ENCODE data around the gene BRD9.

GRCh38 chr5:854217-854616 lies 38.4 kb downstream of the BRD9 start:
- TF ChIP-seq, protein P1, sequence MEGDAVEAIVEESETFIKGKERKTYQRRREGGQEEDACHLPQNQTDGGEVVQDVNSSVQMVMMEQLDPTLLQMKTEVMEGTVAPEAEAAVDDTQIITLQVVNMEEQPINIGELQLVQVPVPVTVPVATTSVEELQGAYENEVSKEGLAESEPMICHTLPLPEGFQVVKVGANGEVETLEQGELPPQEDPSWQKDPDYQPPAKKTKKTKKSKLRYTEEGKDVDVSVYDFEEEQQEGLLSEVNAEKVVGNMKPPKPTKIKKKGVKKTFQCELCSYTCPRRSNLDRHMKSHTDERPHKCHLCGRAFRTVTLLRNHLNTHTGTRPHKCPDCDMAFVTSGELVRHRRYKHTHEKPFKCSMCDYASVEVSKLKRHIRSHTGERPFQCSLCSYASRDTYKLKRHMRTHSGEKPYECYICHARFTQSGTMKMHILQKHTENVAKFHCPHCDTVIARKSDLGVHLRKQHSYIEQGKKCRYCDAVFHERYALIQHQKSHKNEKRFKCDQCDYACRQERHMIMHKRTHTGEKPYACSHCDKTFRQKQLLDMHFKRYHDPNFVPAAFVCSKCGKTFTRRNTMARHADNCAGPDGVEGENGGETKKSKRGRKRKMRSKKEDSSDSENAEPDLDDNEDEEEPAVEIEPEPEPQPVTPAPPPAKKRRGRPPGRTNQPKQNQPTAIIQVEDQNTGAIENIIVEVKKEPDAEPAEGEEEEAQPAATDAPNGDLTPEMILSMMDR (conservative IDR thresholded peaks at IDR 0.05; ENCODE audit: low read depth, low read length): no peak
- TF ChIP-seq RAD21 (IDR thresholded peaks at IDR 0.05; ENCODE audit: low read length) (no peak), BHLHE40 (IDR thresholded peaks at IDR 0.05; ENCODE audit: low read depth, low read length) (no peak), FOS (IDR thresholded peaks at IDR 0.05; ENCODE audit: low read depth, low read length) (no peak), MXI1 (IDR thresholded peaks at IDR 0.05; ENCODE audit: borderline replicate concordance, low read depth, low read length) (no peak), SMC3 (IDR thresholded peaks at IDR 0.05; ENCODE audit: low read depth, low read length) (no peak), POLR2A (IDR thresholded peaks at IDR 0.05; ENCODE audit: low read depth, low read length) (no peak), RCOR1 (IDR thresholded peaks at IDR 0.05; ENCODE audit: insufficient replicate concordance, low read length) (no peak), RFX5 (IDR thresholded peaks at IDR 0.05; ENCODE audit: low read depth, low read length) (no peak), USF2 (IDR thresholded peaks at IDR 0.05; ENCODE audit: low read depth, low read length) (no peak), MAZ (IDR thresholded peaks at IDR 0.05; ENCODE audit: borderline replicate concordance, low read depth, low read length) (no peak), NFE2L2 (IDR thresholded peaks at IDR 0.05; ENCODE audit: low read depth, low read length) (no peak), CHD1 (IDR thresholded peaks at IDR 0.05; ENCODE audit: low read depth, low read length) (no peak), ELK1 (IDR thresholded peaks at IDR 0.05; ENCODE audit: borderline replicate concordance, low read depth, low read length) (no peak)

All from IMR-90 (cell line).